Measurements from ENCODE around the gene RNF215. TPM values are rescaled to one million over a fixed set of nuclear protein-coding genes. Genes with fewer than 3 reads are reported as not detected.

RNF215 gene
- total RNA-seq, 1 donor from 2014 or later = 6.7 TPM

DNA sequence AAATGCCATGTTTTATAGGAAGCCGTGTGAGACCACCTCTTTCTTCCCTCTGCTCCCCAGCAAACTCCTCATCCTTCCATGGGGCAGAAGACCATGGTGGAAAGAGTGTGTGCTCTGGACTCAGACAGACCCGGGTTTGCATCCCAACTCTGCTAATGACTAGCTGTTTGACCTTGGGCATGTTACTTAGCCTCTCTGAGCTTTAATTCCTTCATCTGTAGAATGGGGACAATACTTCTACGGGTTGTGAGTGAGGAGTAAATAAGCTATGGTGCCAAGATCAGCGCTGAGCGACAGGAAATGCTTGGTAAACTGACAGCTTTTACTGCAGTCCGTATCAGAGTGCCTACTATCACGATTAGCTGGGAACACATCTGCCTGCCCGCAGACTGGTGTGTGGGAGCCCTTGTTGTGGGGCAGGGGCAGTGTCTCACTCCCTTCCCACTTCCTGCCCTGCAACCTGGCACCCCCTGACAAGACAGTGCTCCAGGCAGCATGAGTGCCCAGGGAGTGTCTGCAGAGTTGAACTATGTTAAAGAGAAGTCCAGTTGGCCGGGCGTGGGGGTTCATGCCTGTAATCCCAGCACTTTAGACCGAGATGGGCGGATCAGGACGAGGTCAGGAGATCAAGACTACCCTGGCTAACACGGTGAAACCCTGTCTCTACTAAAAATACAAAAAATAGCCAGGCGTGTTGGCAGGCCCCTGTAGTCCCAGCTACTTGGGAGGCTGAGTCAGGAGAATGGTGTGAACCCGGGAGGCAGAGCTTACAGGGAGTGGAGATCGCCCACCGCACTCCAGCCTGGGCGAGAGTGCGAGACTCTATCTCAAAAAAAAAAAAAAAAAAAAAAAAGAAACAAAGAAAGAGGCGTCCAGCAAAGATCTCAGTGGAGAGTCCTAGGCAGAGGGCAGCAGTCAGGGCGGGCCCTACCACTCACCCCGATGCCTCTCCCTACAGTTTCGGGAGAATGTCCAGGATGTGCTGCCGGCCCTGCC, 11.8 kb upstream of the RNF215 start:
- Histone ChIP-seq H3K4me3 (no peak overlapping the region), H3K27ac (no peak overlapping the region), H3K9me3 (no peaks in the 10 kb centered on the region), H3K36me3 (no peaks in the 10 kb centered on the region), H3K4me1 (peaks cover 0 to 3% of the 10 kb centered on the region in 2 donors), H3K27me3 (no peaks in the 10 kb centered on the region)
- no peak for DNase-seq (ENCODE audit: low spot score in 2 of 2)
- intact Hi-C loops (cut with DNase I) = no loop called here
- TF ChIP-seq, protein P1, sequence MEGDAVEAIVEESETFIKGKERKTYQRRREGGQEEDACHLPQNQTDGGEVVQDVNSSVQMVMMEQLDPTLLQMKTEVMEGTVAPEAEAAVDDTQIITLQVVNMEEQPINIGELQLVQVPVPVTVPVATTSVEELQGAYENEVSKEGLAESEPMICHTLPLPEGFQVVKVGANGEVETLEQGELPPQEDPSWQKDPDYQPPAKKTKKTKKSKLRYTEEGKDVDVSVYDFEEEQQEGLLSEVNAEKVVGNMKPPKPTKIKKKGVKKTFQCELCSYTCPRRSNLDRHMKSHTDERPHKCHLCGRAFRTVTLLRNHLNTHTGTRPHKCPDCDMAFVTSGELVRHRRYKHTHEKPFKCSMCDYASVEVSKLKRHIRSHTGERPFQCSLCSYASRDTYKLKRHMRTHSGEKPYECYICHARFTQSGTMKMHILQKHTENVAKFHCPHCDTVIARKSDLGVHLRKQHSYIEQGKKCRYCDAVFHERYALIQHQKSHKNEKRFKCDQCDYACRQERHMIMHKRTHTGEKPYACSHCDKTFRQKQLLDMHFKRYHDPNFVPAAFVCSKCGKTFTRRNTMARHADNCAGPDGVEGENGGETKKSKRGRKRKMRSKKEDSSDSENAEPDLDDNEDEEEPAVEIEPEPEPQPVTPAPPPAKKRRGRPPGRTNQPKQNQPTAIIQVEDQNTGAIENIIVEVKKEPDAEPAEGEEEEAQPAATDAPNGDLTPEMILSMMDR (IDR thresholded peaks at IDR 0.05) = no peak

GRCh38 chr22:30397656-30398635, 10.7 kb upstream of the RNF215 start:
- TF ChIP-seq, protein P1 (IDR thresholded peaks at IDR 0.05) = no peak
- Histone ChIP-seq H3K4me1 (peaks cover 0 to 3% of the 10 kb centered on the region in 2 donors), H3K27me3 (no peaks in the 10 kb centered on the region), H3K36me3 (no peaks in the 10 kb centered on the region), H3K4me3 (peak overlapping the region; percentile 71 to 97), H3K27ac (peak overlapping the region in 1 of 2 donors; percentile 80), H3K9me3 (no peaks in the 10 kb centered on the region)
- intact Hi-C loops (cut with DNase I) = loop anchor here (1.0 kb wide), 1 partner anchor 25 kb away; no protein-coding TSS in a partner anchor
- no peak for DNase-seq (ENCODE audit: low spot score in 2 of 2)

DNA sequence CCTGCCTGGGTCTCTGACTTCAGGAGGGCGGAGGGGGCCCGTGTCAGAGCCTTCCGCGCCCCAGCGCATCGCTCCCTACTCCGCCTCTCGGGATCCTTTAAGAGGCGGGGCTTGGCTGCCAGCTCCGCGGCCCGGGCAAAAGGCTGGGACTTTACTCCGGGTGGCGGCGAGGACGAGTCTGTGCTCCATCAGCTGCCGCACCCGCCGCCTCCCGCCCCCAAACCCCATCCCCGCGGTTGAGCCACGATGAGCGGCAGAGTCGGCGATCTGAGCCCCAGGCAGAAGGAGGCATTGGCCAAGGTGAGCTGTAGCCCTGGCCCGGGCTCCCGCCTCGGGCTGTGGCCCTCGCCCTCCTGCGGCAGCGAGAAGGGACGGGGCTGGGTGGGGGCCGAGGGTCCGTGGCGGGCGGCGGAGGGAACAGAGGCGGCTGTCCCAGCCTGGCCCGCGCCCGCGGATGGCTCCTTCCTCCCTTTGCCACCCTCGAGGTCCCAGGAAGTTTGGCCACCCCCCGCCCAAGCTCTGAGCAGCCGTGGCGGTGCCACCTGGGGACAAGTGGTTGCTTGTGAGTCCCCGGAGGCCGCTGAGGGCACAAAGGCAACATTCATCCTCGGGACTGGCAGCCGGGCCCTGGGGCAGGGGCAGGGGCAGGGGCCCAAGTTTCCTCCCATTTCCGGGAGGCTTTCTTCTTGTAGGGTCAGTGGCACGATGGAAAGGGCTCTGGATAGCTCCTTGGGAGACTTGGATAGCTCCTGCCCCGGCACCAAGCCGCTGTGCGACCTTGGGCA, 9.9 kb upstream of the RNF215 start, which contains the start of gene SEC14L2:
Gene SEC14L2, plus strand, starts transcription at position 148 of the 785 bp plus-strand sequence. Its CDS starts 99 bp downstream, at position 247.
- peak in 1 of 2 donors; percentile 85 for DNase-seq (ENCODE audit: low spot score in 2 of 2)
- peak within 1 kb of the TSS; percentile 38 to 80 for H3K27ac ChIP-seq

DNA sequence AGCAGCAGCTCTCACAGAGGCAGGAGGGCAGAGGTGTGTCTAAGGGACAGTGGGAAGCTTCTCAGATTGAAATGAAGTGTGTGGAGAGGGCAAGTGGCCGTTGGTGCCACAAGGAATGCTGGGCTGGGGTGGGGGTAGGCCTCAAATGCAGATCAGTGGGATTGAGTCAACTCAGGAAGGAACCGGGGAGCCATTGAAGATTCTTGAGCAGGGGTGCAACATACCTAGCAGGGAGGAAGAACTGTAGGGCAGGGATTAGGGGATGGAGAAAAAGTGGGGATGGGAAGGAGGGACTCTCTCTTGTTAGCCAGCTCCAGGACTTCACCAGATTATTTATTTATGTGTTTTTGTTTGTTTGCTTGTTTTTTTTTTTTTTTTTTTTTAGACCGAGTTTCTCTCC, 6.7 kb upstream of the RNF215 start:
- Histone ChIP-seq H3K27me3 (no peaks in the 10 kb centered on the region), H3K36me3 (no peaks in the 10 kb centered on the region), H3K27ac (no peak overlapping the region), H3K4me3 (no peak overlapping the region), H3K9me3 (no peaks in the 10 kb centered on the region), H3K4me1 (peaks cover 0 to 3% of the 10 kb centered on the region in 2 donors)
- TF ChIP-seq, protein P1 (IDR thresholded peaks at IDR 0.05) = no peak
- DNase-seq (ENCODE audit: low spot score in 2 of 2) = no peak
- intact Hi-C loops (cut with DNase I) = no loop called here

More for the DNA sequence above, 9.9 kb upstream of the RNF215 start, which contains the start of gene SEC14L2:
- peaks cover 0 to 3% of the 10 kb centered on the region in 2 donors for H3K4me1 ChIP-seq
- H3K9me3 ChIP-seq = no peaks in the 10 kb centered on the region
- no peaks in the 10 kb centered on the region for H3K27me3 ChIP-seq
- intact Hi-C loops (cut with DNase I) = loop anchor here (1.0 kb wide), 1 partner anchor 26 kb away; no protein-coding TSS in a partner anchor
- TF ChIP-seq, protein P1 (IDR thresholded peaks at IDR 0.05) = no peak
- no peaks in the 10 kb centered on the region for H3K36me3 ChIP-seq
- peak within 1 kb of the TSS; percentile 71 to 97 for H3K4me3 ChIP-seq
